ENCODE data around the gene ELOVL5.

Gene ELOVL5

GRCh38 chr6:53251033-53251672 lies 97.6 kb downstream of the ELOVL5 start:
- TF ChIP-seq EZH2phosphoT487 (conservative IDR thresholded peaks at IDR 0.05; ENCODE audit: low read length) (no peak), CTCF (IDR thresholded peaks at IDR 0.05; ENCODE audit: insufficient read depth, low read length, poor library complexity, severe bottlenecking) (no peak)
- Histone ChIP-seq H3K36me3 (ENCODE audit: low read length) (no peaks in the 10 kb centered on the region), H3K4me3 (ENCODE audit: insufficient read depth, low read length, poor library complexity, severe bottlenecking) (no peak overlapping the region), H3F3A (ENCODE audit: insufficient read depth) (no peaks in the 10 kb centered on the region; the same call in 1 of the 2 replicates), H3K27me3 (ENCODE audit: low read length) (no peaks in the 10 kb centered on the region), H3K27ac (ENCODE audit: low read depth, low read length) (no peak overlapping the region), H2AFZ (ENCODE audit: low read depth, low read length, severe bottlenecking) (no peak overlapping the region), H3K9me2 (replicated peaks; ENCODE audit: insufficient read depth, low read length) (no peaks in the 10 kb centered on the region), H3K9ac (ENCODE audit: low read length) (no peak overlapping the region), H3K4me2 (ENCODE audit: low read depth, low read length, poor library complexity, severe bottlenecking) (no peak overlapping the region), H3K9me3 (ENCODE audit: insufficient read depth, low read length) (no peaks in the 10 kb centered on the region), H3K79me2 (ENCODE audit: insufficient read depth, low read length) (no peaks in the 10 kb centered on the region), H4K20me1 (ENCODE audit: low read depth, low read length) (no peaks in the 10 kb centered on the region)

- no peaks in the 10 kb centered on the region for H4K20me1 ChIP-seq (ENCODE audit: low read depth, low read length)
- no peak overlapping the region for H3K27ac ChIP-seq (ENCODE audit: low read depth, low read length)
- TF ChIP-seq EZH2phosphoT487 (conservative IDR thresholded peaks at IDR 0.05; ENCODE audit: low read length) (no peak), CTCF (IDR thresholded peaks at IDR 0.05; ENCODE audit: insufficient read depth, low read length, poor library complexity, severe bottlenecking) (no peak)
- no peaks in the 10 kb centered on the region for H3K9me3 ChIP-seq (ENCODE audit: insufficient read depth, low read length)
- no peaks in the 10 kb centered on the region for H3K9me2 ChIP-seq (replicated peaks; ENCODE audit: insufficient read depth, low read length)
- no peaks in the 10 kb centered on the region for H3K27me3 ChIP-seq (ENCODE audit: low read length)
- no peak overlapping the region for H2AFZ ChIP-seq (ENCODE audit: low read depth, low read length, severe bottlenecking)
- no peak overlapping the region for H3K9ac ChIP-seq (ENCODE audit: low read length)
- no peak overlapping the region for H3K4me2 ChIP-seq (ENCODE audit: low read depth, low read length, poor library complexity, severe bottlenecking)
- no peak overlapping the region for H3K4me3 ChIP-seq (ENCODE audit: insufficient read depth, low read length, poor library complexity, severe bottlenecking)
- H3K36me3 ChIP-seq (ENCODE audit: low read length), result no peaks in the 10 kb centered on the region
- peaks cover under 1% of the 10 kb centered on the region; the same call in 1 of the 2 replicates for H3F3A ChIP-seq (ENCODE audit: insufficient read depth)
- H3K79me2 ChIP-seq (ENCODE audit: insufficient read depth, low read length), result no peaks in the 10 kb centered on the region
Measured at GRCh38 chr6:53250176-53251032, 98.3 kb downstream of the ELOVL5 start.

- H3K9me3 ChIP-seq (ENCODE audit: insufficient read depth, low read length), result no peaks in the 10 kb centered on the region
- H4K20me1 ChIP-seq (ENCODE audit: low read depth, low read length), result no peaks in the 10 kb centered on the region
- no peak for TF ChIP-seq CTCF (IDR thresholded peaks at IDR 0.05; ENCODE audit: insufficient read depth, low read length, poor library complexity, severe bottlenecking)
- TF ChIP-seq EZH2phosphoT487 (conservative IDR thresholded peaks at IDR 0.05; ENCODE audit: low read length), result no peak
- H3K27me3 ChIP-seq (ENCODE audit: low read length), result no peaks in the 10 kb centered on the region
- peaks cover 3% of the 10 kb centered on the region; the same call in 1 of the 2 replicates for H3F3A ChIP-seq (ENCODE audit: insufficient read depth)
- H3K9me2 ChIP-seq (replicated peaks; ENCODE audit: insufficient read depth, low read length), result no peaks in the 10 kb centered on the region
- no peak overlapping the region for H3K4me3 ChIP-seq (ENCODE audit: insufficient read depth, low read length, poor library complexity, severe bottlenecking)
- H3K36me3 ChIP-seq (ENCODE audit: low read length), result no peaks in the 10 kb centered on the region
- H2AFZ ChIP-seq (ENCODE audit: low read depth, low read length, severe bottlenecking), result no peak overlapping the region
- H3K27ac ChIP-seq (ENCODE audit: low read depth, low read length), result no peak overlapping the region
- no peak overlapping the region for H3K4me2 ChIP-seq (ENCODE audit: low read depth, low read length, poor library complexity, severe bottlenecking)
- H3K79me2 ChIP-seq (ENCODE audit: insufficient read depth, low read length), result no peaks in the 10 kb centered on the region
- H3K9ac ChIP-seq (ENCODE audit: low read length), result no peak overlapping the region
Measured at GRCh38 chr6:53246924-53247323, 101.8 kb downstream of the ELOVL5 start.

Measured in SU-DHL-6 (cell line).